PC-9 (cell line): Measurements from ENCODE around the gene DNAAF5.

ENCODE experiments used
- CTCF ChIP-seq: fragments of 200-600 bp; sonication (generic); conservative IDR thresholded peaks from 2 replicates; pipeline ENCODE4 v1.6.1; 2017; ENCODE audit warnings: mixed run types, antibody characterized with exemption, mild to moderate bottlenecking, moderate library complexity
- EZH2 ChIP-seq: fragments of 200-600 bp; sonication (generic); IDR thresholded peaks from 2 replicates; pipeline ENCODE4 v1.8.0; 2017; ENCODE audit warnings: antibody characterized with exemption, low read depth

- TF ChIP-seq CTCF (no peak), EZH2 (no peak)
These were observed 13.9 kb upstream of the DNAAF5 start for GRCh38 chr7:712381-713138.
